ENCODE results near the gene LDB2.

The LDB2 gene

DNA sequence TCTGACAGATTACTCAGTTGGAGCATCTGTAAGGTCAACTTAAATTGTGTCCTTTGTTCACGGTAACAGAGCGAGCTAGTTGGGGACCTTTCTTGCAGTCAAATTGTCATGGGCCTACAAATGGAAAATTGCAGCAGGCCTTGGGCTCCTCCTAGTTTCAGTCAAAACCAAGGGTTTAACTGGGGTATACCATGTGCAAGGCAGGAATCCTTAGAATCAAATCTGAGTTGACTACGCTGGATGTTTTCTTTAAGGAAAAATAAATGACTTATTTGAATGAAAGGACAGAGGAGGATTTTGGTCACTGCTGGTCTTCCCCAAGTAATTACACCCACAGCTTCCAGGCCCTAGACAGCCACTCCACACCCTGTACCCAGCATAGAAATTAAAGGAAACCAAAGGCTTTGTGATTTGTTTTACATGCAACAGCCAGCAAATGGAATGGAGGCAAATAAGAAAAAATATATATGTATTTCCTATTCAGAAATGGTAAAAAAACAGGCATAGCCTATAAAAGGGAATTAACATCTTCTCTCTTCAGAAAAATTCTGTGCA lies 307.1 kb downstream of the LDB2 start:
- no peak for DNase-seq (ENCODE audit: low read depth)
- H3K4me3 ChIP-seq (ENCODE audit: low read length): no peak overlapping the region
- TF ChIP-seq, protein P1, sequence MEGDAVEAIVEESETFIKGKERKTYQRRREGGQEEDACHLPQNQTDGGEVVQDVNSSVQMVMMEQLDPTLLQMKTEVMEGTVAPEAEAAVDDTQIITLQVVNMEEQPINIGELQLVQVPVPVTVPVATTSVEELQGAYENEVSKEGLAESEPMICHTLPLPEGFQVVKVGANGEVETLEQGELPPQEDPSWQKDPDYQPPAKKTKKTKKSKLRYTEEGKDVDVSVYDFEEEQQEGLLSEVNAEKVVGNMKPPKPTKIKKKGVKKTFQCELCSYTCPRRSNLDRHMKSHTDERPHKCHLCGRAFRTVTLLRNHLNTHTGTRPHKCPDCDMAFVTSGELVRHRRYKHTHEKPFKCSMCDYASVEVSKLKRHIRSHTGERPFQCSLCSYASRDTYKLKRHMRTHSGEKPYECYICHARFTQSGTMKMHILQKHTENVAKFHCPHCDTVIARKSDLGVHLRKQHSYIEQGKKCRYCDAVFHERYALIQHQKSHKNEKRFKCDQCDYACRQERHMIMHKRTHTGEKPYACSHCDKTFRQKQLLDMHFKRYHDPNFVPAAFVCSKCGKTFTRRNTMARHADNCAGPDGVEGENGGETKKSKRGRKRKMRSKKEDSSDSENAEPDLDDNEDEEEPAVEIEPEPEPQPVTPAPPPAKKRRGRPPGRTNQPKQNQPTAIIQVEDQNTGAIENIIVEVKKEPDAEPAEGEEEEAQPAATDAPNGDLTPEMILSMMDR (conservative IDR thresholded peaks at IDR 0.05; ENCODE audit: low read depth, low read length): no peak

DNA sequence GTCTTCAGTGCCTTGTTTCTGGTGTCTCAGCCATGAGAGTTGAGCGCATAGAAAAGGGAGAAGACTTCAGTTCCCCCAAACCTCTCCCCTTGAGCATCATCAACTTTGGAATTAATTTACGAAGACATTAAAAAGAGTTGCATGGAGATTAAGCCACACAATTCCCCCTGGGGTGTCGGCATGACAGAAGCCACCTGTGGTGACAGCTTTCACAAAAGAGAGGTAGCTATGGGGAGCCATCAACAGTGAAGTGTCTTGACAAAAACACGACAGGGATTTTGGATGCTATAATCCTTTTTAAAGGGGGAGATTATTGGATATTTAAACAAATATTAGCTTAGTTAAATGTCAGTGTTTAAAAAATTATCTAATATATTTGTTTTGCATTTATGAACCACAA lies 307.6 kb downstream of the LDB2 start:
- TF ChIP-seq, protein P1 (conservative IDR thresholded peaks at IDR 0.05; ENCODE audit: low read depth, low read length): no peak
- no peak for DNase-seq (ENCODE audit: low read depth)
- H3K4me3 ChIP-seq (ENCODE audit: low read length): no peak overlapping the region

DNA sequence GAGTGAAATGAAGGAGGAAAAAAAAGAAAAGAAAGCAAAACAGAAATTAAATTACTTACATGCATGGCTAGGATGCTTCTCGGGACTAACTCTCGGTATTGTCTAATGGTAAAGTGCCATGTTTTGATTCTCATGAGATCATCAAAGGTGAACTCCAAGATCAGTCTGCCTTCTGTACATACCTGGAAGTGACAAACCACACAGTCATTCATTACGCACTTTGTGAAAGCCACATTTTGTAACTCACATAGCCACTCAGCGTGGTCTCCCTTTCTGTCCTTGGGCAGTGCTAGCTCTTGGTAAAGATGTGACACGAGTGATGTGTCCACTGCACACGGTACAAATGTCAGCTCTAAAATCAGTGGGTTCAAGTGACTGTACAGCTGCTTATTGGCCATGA lies 309.8 kb downstream of the LDB2 start:
- no peak overlapping the region for H3K4me3 ChIP-seq (ENCODE audit: low read length)
- no peak for DNase-seq (ENCODE audit: low read depth)
- TF ChIP-seq, protein P1 (conservative IDR thresholded peaks at IDR 0.05; ENCODE audit: low read depth, low read length): no peak

DNA sequence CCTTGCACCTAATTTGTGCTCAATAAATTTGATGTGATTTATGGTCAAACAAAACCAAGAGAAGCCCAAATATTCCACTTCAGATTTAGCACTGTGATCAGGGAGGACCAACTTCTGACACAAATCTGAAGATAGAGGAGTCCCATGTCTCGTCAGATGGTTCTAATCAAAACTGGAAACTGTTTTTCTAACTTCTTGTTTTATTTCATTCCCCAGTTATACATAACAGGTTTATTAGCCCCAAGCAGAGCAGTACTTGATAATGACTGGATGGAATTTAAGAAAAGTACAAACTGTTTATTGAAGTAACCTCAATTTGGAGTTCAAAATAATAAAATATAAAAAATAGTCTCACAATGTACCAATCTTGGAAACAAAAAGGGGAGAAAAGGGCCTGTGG lies 310.3 kb downstream of the LDB2 start:
- TF ChIP-seq, protein P1 (conservative IDR thresholded peaks at IDR 0.05; ENCODE audit: low read depth, low read length): no peak
- H3K4me3 ChIP-seq (ENCODE audit: low read length): no peak overlapping the region

DNA sequence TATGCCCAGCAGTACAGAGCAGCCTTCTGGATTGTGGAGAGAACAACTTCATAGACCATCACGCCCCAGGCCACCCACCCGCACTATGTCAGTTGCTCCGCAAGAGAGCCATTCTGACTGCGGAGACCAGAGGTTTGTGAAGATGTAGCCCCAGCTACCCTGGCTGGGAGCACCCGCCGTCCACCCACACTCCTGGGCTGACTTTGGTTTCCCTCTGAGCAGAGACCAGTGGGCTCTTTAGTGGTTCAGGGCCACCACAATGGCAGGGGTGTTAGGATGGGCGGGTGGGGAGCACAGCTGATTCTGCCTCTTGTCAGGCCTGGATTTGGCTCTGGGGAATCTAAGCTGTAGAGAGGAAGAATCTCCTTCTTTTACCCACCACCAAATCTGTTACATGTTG lies 313.4 kb downstream of the LDB2 start:
- DNase-seq (ENCODE audit: low read depth): no peak
- H3K4me3 ChIP-seq (ENCODE audit: low read length): no peak overlapping the region
- TF ChIP-seq, protein P1 (conservative IDR thresholded peaks at IDR 0.05; ENCODE audit: low read depth, low read length): no peak

More for the DNA sequence above, 310.3 kb downstream of the LDB2 start:
- DNase-seq (ENCODE audit: low read depth): no peak

DNA sequence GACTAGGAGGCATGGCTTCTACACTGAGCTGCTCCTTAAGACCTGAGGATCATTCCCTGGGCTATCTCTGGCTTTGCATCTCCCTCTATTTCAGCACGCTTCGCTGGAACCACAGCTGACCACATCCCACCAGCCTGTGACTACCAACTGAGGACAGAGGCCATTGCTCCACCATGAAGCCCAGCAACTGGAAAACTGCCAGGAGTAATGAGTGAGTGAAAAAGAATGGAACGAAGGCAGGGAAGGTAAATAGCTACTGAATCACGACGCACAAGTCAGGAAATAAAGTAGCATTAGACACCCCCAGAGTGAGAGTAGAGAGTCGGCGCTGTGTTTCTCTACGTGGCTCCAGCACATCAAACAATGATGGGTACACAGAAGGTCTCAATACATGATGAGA lies 314.7 kb downstream of the LDB2 start:
- no peak for DNase-seq (ENCODE audit: low read depth)
- no peak overlapping the region for H3K4me3 ChIP-seq (ENCODE audit: low read length)
- TF ChIP-seq, protein P1 (conservative IDR thresholded peaks at IDR 0.05; ENCODE audit: low read depth, low read length): no peak

DNA sequence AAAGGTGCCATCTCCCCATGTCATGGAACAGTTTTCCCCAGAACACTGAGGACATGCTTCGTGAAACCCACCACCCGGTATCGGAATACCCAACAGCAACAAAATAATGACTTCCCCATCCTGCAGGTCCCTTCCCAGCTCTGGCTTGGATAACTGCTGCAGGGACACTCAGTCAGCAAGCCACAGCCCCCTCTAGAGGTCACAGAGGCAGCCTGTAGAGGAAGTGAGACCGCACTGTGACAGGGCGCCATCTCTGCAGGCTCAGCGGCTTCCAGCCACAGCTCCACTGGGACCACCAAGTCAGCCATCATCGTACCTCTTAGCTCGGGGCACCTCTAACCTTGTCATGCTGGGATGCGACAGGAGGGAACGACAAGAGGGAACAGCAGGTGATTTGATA lies 315.9 kb downstream of the LDB2 start:
- DNase-seq (ENCODE audit: low read depth): no peak
- TF ChIP-seq, protein P1 (conservative IDR thresholded peaks at IDR 0.05; ENCODE audit: low read depth, low read length): peak; percentile 34
- H3K4me3 ChIP-seq (ENCODE audit: low read length): no peak overlapping the region
